Breast epithelium (tissue), 3 donors: ENCODE data around the gene KDSR.

Source experiments
- POLR2AphosphoS5 ChIP-seq, 3 donors: sonication (generic); formaldehyde crosslinking; IDR thresholded peaks; one replicate each; pipeline ENCODE4 v1.6.1; 2017; ENCODE audit warnings: antibody characterized with exemption in 3 of 3
- TF ChIP-seq, protein P1 (sequence below), 3 donors: fragments of 450-650 bp; IDR thresholded peaks; one replicate each; pipeline ENCODE4 v1.5.1; 2016 to 2017; ENCODE audit warnings: antibody characterized with exemption in 3 of 3, mild to moderate bottlenecking in 3 of 3, moderate library complexity in 3 of 3

GRCh38 chr18:63336366-63337099 lies 30.5 kb downstream of the KDSR start:
- TF ChIP-seq, protein P1, sequence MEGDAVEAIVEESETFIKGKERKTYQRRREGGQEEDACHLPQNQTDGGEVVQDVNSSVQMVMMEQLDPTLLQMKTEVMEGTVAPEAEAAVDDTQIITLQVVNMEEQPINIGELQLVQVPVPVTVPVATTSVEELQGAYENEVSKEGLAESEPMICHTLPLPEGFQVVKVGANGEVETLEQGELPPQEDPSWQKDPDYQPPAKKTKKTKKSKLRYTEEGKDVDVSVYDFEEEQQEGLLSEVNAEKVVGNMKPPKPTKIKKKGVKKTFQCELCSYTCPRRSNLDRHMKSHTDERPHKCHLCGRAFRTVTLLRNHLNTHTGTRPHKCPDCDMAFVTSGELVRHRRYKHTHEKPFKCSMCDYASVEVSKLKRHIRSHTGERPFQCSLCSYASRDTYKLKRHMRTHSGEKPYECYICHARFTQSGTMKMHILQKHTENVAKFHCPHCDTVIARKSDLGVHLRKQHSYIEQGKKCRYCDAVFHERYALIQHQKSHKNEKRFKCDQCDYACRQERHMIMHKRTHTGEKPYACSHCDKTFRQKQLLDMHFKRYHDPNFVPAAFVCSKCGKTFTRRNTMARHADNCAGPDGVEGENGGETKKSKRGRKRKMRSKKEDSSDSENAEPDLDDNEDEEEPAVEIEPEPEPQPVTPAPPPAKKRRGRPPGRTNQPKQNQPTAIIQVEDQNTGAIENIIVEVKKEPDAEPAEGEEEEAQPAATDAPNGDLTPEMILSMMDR (IDR thresholded peaks at IDR 0.05) = no peak
- TF ChIP-seq POLR2AphosphoS5 (IDR thresholded peaks at IDR 0.05) = peak in 1 of 3 donors; percentile 19
